A673 (cell line): ENCODE results near the gene HEXIM1.

ENCODE experiments used
- CTCF ChIP-seq: fragments of 300-800, 200-600 bp; sonication (generic); conservative IDR thresholded peaks from 2 replicates; pipeline ENCODE4 v1.5.1; 2017; ENCODE audit warnings: low read depth, mild to moderate bottlenecking, antibody characterized with exemption, low read length, moderate library complexity, mixed read lengths
- EZH2 ChIP-seq: fragments of 200-600 bp; sonication (generic); IDR thresholded peaks from 2 replicates; pipeline ENCODE4 v1.6.1; 2017; ENCODE audit warnings: borderline replicate concordance, low read depth, mild to moderate bottlenecking, mixed read lengths, antibody characterized with exemption, low read length; ENCODE audit not compliant: poor library complexity, severe bottlenecking

DNA sequence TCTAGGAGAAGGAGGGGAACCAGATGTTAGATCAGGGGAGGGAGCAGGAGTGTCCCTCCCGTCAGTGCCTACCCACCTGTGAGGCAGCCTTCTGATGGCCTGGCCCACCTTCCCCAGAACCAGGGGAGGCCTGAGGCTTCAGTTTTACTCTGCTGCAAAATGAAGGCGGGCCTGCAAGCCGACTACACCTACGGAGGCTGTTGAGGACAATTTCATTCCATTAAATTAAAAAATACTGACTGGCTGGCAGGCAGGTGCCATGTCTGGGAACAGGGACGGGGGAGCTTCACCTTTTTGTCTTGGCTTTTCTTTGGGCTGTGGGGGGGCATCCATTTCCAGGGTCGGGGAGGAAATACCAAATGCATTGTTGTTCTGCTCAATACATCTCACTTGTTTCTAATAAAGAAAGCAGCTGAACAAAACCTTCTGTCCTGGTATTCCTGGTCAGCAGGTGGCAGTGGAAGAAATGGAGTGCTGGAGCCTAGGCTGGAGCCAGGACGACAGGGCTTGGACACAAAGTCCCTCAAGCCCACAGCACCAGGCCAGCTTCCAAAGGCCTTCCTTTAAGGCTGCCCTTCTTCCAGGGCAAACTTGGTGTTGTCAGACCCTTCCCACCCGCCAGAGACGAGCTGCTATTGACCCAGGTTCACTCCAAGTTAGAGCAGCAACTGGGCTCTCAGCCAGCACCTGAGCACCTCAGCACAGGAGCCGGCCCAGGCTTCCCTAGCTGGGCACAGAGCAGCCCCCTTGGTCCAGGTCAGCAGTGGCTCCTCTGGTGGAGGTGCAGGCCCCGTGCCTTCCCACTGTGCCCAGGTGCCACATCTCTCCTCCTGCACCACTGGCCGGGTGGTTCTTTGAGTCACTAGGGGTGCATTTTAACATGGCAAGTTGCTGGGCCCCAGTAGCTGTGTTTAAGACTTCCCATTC, 39.4 kb upstream of the HEXIM1 start:
- TF ChIP-seq EZH2 = no peak
- no peak for TF ChIP-seq CTCF
